GM19463 (cell line): ENCODE measurements around the gene PPP1R2B.
A peak's percentile ranks its signal among the peaks of the same experiment; 100 is the strongest.

Experiments
- ATAC-seq: cut with Tn5 transposase; IDR thresholded peaks from one replicate; pipeline ENCODE4 v1.9.1; 2021; ENCODE audit warnings: mild to moderate bottlenecking, moderate library complexity; ENCODE audit not compliant: unreplicated experiment

The PPP1R2B gene

GRCh38 chr5:156871212-156871611 is 21.1 kb downstream of the PPP1R2B start:
- no peak for ATAC-seq

GRCh38 chr5:156879665-156880285 is 29.7 kb downstream of the PPP1R2B start:
- ATAC-seq: peak; percentile 82

GRCh38 chr5:156883316-156883875 is 33.3 kb downstream of the PPP1R2B start:
- ATAC-seq: peak; percentile 39

- peak; percentile 55 for ATAC-seq
Observed at GRCh38 chr5:156888520-156888919, 38.4 kb downstream of the PPP1R2B start.

- no peak for ATAC-seq
Observed at GRCh38 chr5:156892223-156892622, 42.1 kb downstream of the PPP1R2B start.

- no peak for ATAC-seq
Observed at GRCh38 chr5:156892864-156893263, 42.8 kb downstream of the PPP1R2B start.

- peak; percentile 60 for ATAC-seq
Observed at GRCh38 chr5:156893517-156893916, 43.4 kb downstream of the PPP1R2B start.

GRCh38 chr5:156896546-156896945 is 46.5 kb downstream of the PPP1R2B start:
- no peak for ATAC-seq
